IgD-negative memory B cell (primary cell): ENCODE data around the gene GLG1. TPM values are rescaled to one million over a fixed set of nuclear protein-coding genes. Genes with fewer than 3 reads are reported as not detected.
"Not testable (repeated sequence)": the region's sequence is repeated elsewhere in the genome, so short reads cannot be mapped to it uniquely, and the experiment has no call there.

Source experiments
- H3K27ac Mint-ChIP-seq, 3 donors: one replicate each; pipeline ENCODE4 v1.8.0; 2020 to 2022; ENCODE audit warnings: mild to moderate bottlenecking in 3 of 3, mixed read lengths in 3 of 3, moderate library complexity in 1 of 3
- H3K27me3 Mint-ChIP-seq: one replicate; pipeline ENCODE4 v1.8.0; 2021; ENCODE audit warnings: mixed read lengths
- H3K36me3 Mint-ChIP-seq: one replicate; pipeline ENCODE4 v1.8.0; 2020; ENCODE audit warnings: mild to moderate bottlenecking, mixed read lengths
- H3K4me1 Mint-ChIP-seq, 3 donors: one replicate each; pipeline ENCODE4 v1.8.0; 2020 to 2022; ENCODE audit warnings: mixed read lengths in 3 of 3, mild to moderate bottlenecking in 1 of 3
- H3K4me3 Mint-ChIP-seq, 4 donors: one replicate each; pipeline ENCODE4 v1.8.0; 2020 to 2022; ENCODE audit warnings: mild to moderate bottlenecking in 4 of 4, mixed read lengths in 4 of 4, moderate library complexity in 3 of 4
- H3K9me3 Mint-ChIP-seq, 3 donors: one replicate each; pipeline ENCODE4 v1.8.0; 2020 to 2021; ENCODE audit warnings: mixed read lengths in 3 of 3, mild to moderate bottlenecking in 1 of 3
- polyA plus RNA-seq: library from polyadenylated mRNA; unstranded; fragments of 300-500 nt; fragmentation: Illumina TruSeq; gene quantifications from one replicate; pipeline ENCODE4 v1.2.3, GENCODE V29; 2021

Gene GLG1
- polyA plus RNA-seq, 1 donor from 2014 or later = 91.8 TPM

- no peak overlapping the region for H3K27ac Mint-ChIP-seq
- H3K27me3 Mint-ChIP-seq = no peaks in the 10 kb centered on the region
- peaks cover 4% of the 10 kb centered on the region for H3K36me3 Mint-ChIP-seq
- peaks cover 6 to 12% (median 11%) of the 10 kb centered on the region in 3 donors for H3K4me1 Mint-ChIP-seq
- H3K9me3 Mint-ChIP-seq = no peaks in the 10 kb centered on the region
- H3K4me3 Mint-ChIP-seq = no peak overlapping the region
Observed at GRCh38 chr16:74556375-74556922, 50.5 kb downstream of the GLG1 start.

GRCh38 chr16:74552357-74552756 lies 54.6 kb downstream of the GLG1 start:
- H3K27ac Mint-ChIP-seq, H3K4me1 Mint-ChIP-seq, H3K9me3 Mint-ChIP-seq, H3K27me3 Mint-ChIP-seq, H3K36me3 Mint-ChIP-seq, H3K4me3 Mint-ChIP-seq: not testable (repeated sequence)

- H3K36me3 Mint-ChIP-seq, H3K4me1 Mint-ChIP-seq, H3K4me3 Mint-ChIP-seq, H3K27me3 Mint-ChIP-seq, H3K9me3 Mint-ChIP-seq: not testable (repeated sequence)
- H3K27ac Mint-ChIP-seq = peak overlapping the region in 1 of 3 donors; percentile 59
Observed at GRCh38 chr16:74550227-74551019, 56.5 kb downstream of the GLG1 start.

- H3K27ac Mint-ChIP-seq, H3K4me3 Mint-ChIP-seq, H3K9me3 Mint-ChIP-seq, H3K27me3 Mint-ChIP-seq, H3K36me3 Mint-ChIP-seq, H3K4me1 Mint-ChIP-seq: not testable (repeated sequence)
Observed at GRCh38 chr16:74546112-74546511, 60.8 kb downstream of the GLG1 start.

- H3K27me3 Mint-ChIP-seq, H3K27ac Mint-ChIP-seq, H3K4me3 Mint-ChIP-seq, H3K36me3 Mint-ChIP-seq, H3K4me1 Mint-ChIP-seq, H3K9me3 Mint-ChIP-seq: not testable (repeated sequence)
Observed at GRCh38 chr16:74542911-74543578, 63.9 kb downstream of the GLG1 start.

- not testable (repeated sequence) for H3K9me3 Mint-ChIP-seq
Observed at GRCh38 chr16:74540663-74541062, 66.3 kb downstream of the GLG1 start.

GRCh38 chr16:74538801-74539200 lies 68.1 kb downstream of the GLG1 start:
- not testable (repeated sequence) for H3K36me3 Mint-ChIP-seq, H3K27ac Mint-ChIP-seq

More at GRCh38 chr16:74540663-74541062, 66.3 kb downstream of the GLG1 start:
- H3K4me1 Mint-ChIP-seq, H3K36me3 Mint-ChIP-seq, H3K4me3 Mint-ChIP-seq, H3K27me3 Mint-ChIP-seq: not testable (repeated sequence)
- peak overlapping the region in 1 of 3 donors; percentile 59 for H3K27ac Mint-ChIP-seq

GRCh38 chr16:74537746-74538145 lies 69.2 kb downstream of the GLG1 start:
- H3K9me3 Mint-ChIP-seq, H3K27me3 Mint-ChIP-seq, H3K4me1 Mint-ChIP-seq, H3K36me3 Mint-ChIP-seq, H3K4me3 Mint-ChIP-seq, H3K27ac Mint-ChIP-seq: not testable (repeated sequence)

More at GRCh38 chr16:74538801-74539200, 68.1 kb downstream of the GLG1 start:
- not testable (repeated sequence) for H3K9me3 Mint-ChIP-seq, H3K4me3 Mint-ChIP-seq, H3K4me1 Mint-ChIP-seq, H3K27me3 Mint-ChIP-seq

- not testable (repeated sequence) for H3K9me3 Mint-ChIP-seq, H3K36me3 Mint-ChIP-seq, H3K27ac Mint-ChIP-seq, H3K4me1 Mint-ChIP-seq, H3K4me3 Mint-ChIP-seq, H3K27me3 Mint-ChIP-seq
Observed at GRCh38 chr16:74534650-74535049, 72.3 kb downstream of the GLG1 start.

- Mint-ChIP-seq H3K9me3 (no peaks in the 10 kb centered on the region), H3K36me3 (peaks cover 14% of the 10 kb centered on the region), H3K27ac (no peak overlapping the region)
Observed at GRCh38 chr16:74524926-74525325, 82.0 kb downstream of the GLG1 start.

GRCh38 chr16:74524117-74524516 lies 82.8 kb downstream of the GLG1 start:
- no peaks in the 10 kb centered on the region for H3K27me3 Mint-ChIP-seq
- H3K36me3 Mint-ChIP-seq = peaks cover 19% of the 10 kb centered on the region
- H3K4me1 Mint-ChIP-seq = peaks cover 3 to 6% (median 4%) of the 10 kb centered on the region in 3 donors
- peaks cover 0 to 1% (median 0%) of the 10 kb centered on the region in 3 donors for H3K9me3 Mint-ChIP-seq
- H3K27ac Mint-ChIP-seq = no peak overlapping the region
- H3K4me3 Mint-ChIP-seq = no peak overlapping the region

More at GRCh38 chr16:74524926-74525325, 82.0 kb downstream of the GLG1 start:
- Mint-ChIP-seq H3K4me3 (no peak overlapping the region), H3K27me3 (no peaks in the 10 kb centered on the region), H3K4me1 (peaks cover under 1 to 4% (median 3%) of the 10 kb centered on the region in 3 donors)

- not testable (repeated sequence) for H3K9me3 Mint-ChIP-seq, H3K27me3 Mint-ChIP-seq, H3K27ac Mint-ChIP-seq
Observed at GRCh38 chr16:74523706-74524105, 83.2 kb downstream of the GLG1 start.

GRCh38 chr16:74522160-74522559 lies 84.8 kb downstream of the GLG1 start:
- Mint-ChIP-seq H3K4me1 (peaks cover 6 to 9% (median 8%) of the 10 kb centered on the region in 3 donors), H3K27ac (no peak overlapping the region), H3K9me3 (peaks cover 0 to 1% (median 0%) of the 10 kb centered on the region in 3 donors), H3K27me3 (no peaks in the 10 kb centered on the region), H3K36me3 (peaks cover 19% of the 10 kb centered on the region), H3K4me3 (no peak overlapping the region)

More at GRCh38 chr16:74523706-74524105, 83.2 kb downstream of the GLG1 start:
- H3K4me3 Mint-ChIP-seq, H3K4me1 Mint-ChIP-seq: not testable (repeated sequence)
- peaks cover 21% of the 10 kb centered on the region for H3K36me3 Mint-ChIP-seq

GRCh38 chr16:74521691-74522090 lies 85.2 kb downstream of the GLG1 start:
- peaks cover 19% of the 10 kb centered on the region for H3K36me3 Mint-ChIP-seq
- no peak overlapping the region for H3K27ac Mint-ChIP-seq
- H3K4me3 Mint-ChIP-seq = no peak overlapping the region
- H3K4me1 Mint-ChIP-seq = peaks cover 6 to 10% (median 9%) of the 10 kb centered on the region in 3 donors
- no peaks in the 10 kb centered on the region for H3K27me3 Mint-ChIP-seq
- H3K9me3 Mint-ChIP-seq = peaks cover 0 to 1% (median 0%) of the 10 kb centered on the region in 3 donors

- not testable (repeated sequence) for H3K9me3 Mint-ChIP-seq, H3K27ac Mint-ChIP-seq
- peaks cover 16 to 21% (median 18%) of the 10 kb centered on the region in 3 donors for H3K4me1 Mint-ChIP-seq
Observed at GRCh38 chr16:74518934-74519333, 88.0 kb downstream of the GLG1 start.

More at GRCh38 chr16:74518934-74519333, 88.0 kb downstream of the GLG1 start:
- H3K27me3 Mint-ChIP-seq, H3K4me3 Mint-ChIP-seq: not testable (repeated sequence)
- peaks cover 11% of the 10 kb centered on the region for H3K36me3 Mint-ChIP-seq
